GM10847 (cell line): ENCODE results near the gene PHLPP2.
A peak's percentile ranks its signal among the peaks of the same experiment; 100 is the strongest.

Experiments
- POLR2A ChIP-seq: IDR thresholded peaks from 2 replicates; pipeline ENCODE4 v1.6.1; 2011; ENCODE audit not compliant: insufficient read length; ENCODE audit errors: extremely low read depth

PHLPP2 gene

GRCh38 chr16:71726476-71727315 is 2.2 kb upstream of the PHLPP2 start:
- no peak for TF ChIP-seq POLR2A

DNA sequence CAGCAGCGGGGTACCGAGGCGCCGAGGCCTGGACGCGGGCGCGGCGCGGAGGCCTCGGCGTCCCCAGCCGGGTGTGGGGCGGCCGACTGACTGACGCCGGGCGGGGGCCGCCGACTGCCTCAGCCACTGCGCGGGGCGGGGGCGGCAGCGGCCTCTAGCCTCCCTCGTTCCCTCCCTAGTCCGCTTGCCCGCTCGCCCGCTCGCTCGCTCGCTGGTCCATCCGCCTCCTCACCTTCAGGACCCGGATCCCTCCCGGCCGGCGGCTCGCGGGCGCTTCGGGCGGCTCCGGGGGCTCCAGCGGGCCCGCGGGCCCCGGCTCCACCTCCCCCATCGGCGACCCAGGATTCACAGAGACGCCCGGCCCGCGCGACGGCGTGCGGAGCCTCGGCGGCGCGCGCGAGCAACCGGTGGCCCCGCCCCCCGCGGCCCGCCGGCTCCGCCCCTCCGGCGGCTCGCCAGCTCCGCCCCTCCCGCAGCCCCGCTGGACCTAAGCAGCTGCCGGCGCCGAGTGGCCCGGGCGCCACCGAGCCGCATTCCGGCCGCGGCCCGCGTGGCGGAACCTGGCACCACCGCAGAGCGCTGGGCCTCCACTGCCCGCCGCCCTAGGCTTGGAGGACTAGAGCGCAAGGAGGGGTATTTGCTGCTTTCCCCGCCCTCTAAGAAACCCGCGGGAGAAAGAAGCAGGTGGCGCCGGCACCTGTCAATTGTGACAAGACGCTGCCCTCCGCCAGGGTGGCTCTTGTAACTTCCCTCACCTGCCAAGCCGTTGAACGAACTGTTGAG is 773 bp downstream of the PHLPP2 start:
- TF ChIP-seq POLR2A: peak; percentile 32

DNA sequence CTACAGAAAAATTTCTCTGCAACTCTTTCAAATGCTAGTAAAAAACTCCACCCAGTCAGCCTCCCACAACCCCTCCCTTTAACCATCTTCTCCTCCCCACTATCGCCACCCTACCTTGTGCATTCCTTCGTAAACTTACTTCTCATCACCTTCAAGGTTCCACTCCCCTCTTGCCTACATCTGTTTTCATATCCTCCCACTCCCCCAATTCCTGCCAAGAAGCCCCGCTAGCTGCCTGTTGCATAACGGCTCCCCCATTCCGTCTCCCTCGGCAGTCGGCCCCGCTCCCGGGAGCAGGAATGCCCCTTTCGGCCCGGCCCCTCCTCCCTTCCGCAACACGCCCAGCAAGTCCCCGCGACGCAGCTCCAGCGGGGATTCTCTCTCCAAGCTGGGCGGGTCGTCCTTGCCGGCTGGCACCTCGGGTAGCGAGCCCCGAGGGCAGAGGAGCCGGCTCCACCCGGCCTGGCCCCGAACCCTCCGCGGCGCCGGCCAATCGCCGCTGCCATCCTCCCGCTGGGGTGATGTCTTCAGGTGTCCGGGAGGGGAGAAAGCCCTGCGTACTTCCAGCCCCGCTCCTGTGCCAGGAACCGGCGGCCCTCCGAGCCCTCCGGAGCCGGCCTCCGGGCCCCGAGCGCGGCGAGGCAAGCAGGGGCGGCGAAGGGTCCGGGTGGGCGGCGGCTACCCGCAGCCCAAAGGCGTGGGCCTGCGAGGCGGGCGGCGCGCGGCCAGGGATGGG is 1.5 kb downstream of the PHLPP2 start:
- no peak for TF ChIP-seq POLR2A

DNA sequence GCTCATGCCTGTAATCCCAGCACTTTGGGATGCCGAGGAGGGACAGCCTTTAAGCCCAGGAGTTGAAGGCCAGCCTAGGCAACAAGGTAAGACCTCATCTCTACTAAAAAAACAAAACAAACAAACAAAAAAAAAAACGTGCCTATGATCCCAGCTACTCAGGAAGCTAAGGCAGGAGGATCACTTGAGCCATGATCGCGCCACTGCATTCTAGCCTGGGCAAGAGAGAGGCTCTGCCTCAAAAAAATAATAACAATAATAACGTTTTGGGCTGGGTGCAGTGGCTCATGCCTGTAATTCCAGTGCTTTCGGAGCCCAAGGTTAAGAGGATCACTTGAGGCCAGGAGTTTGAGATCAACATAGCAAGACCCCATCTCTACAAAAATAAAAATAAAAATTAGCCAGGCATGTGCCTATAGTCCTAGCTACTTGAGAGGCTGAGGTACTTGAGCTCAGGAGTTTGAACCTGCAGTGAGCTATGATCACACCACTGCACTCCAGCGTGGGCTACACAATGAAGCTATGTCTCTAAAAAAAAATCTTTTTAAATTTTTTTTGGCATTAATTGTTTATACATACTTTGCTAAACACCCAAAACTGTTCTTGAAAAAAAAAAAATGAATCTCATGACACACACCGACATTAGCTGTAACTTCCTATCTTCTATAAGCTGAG is 3.3 kb downstream of the PHLPP2 start:
- TF ChIP-seq POLR2A: no peak

GRCh38 chr16:71712501-71712900 is 12.0 kb downstream of the PHLPP2 start:
- no peak for TF ChIP-seq POLR2A

DNA sequence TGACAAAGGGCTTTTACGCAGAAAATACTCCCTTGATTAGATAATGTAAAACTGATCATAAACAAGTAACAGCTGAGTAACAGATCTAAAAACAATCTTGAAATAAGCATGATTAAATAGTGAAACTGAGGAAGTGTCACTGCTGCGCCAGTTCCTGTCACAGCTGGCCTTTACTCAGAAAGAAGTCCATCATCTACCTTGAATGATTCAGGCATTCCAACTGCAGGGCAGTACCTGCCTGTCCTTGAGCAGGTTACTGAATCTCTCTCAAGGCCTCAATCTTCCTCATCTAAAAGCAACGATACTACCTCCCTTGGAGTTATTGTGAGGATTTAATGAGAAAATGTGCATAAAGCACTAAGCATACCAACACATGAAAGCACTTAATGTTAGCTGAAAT is 12.7 kb downstream of the PHLPP2 start:
- no peak for TF ChIP-seq POLR2A

DNA sequence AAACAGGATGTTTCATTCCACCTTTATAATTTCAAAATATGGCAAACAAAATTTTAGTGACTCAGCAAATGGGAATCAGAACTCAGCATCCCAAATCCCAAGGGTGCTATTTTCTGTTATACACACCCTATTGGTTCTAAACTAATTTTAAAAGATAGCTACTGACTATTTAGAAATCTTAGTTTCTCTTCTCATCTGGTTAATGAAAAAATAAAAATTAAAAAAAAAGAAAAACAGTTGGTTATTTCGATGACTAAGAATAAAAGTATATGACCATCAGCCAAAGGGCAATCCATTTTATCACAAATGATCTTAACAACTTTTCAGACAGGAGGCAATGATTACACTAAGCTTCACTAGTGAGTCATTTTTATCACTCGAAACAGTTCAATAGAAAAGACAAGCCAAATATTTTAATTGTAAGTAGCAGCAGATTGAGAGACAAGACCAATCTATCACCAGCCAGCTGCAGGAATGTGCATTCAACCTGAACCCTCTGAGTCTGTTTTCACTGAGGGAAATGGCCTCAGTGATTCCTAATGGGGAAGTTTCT is 15.2 kb downstream of the PHLPP2 start:
- no peak for TF ChIP-seq POLR2A

- no peak for TF ChIP-seq POLR2A
Measured at GRCh38 chr16:71708696-71709095, 15.8 kb downstream of the PHLPP2 start.

DNA sequence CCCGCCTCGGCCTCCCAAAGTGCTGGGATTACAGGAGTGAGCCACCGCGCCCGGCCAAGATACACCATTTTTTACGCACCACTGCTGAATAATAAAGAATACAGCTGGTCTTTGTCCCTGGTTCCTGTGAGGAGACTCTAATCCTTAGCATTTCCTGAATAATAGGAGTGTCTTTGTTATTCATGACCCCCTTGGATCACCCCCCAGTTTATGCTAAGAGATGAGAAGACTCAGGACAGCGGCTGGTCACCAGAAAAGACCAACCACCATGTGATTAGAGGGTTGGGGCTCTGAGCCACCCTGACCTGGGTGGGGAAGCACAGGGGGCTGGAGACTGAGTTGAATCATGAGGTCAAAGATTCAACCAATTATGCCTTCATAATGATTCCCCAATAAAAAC is 17.3 kb downstream of the PHLPP2 start:
- TF ChIP-seq POLR2A: no peak

DNA sequence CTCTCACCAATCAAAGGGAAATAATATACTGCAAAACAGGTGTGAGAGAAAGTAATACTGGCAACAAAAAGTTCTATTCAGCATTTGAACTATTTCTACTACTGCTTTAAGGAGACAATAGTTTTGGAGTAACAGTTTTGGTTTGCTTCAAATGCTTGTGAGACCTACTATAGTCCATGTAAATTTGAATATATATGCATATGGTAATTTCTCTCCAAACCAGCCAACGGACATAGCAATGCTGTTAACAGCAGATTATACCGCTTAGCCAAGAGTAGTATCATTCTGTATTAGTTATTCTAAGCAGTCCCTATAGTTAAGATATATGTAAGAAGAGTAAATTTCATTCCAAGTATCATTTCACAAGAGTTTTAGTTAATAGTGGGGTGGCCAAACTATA is 18.5 kb downstream of the PHLPP2 start:
- TF ChIP-seq POLR2A: no peak

- no peak for TF ChIP-seq POLR2A
Measured at GRCh38 chr16:71703333-71703732, 21.2 kb downstream of the PHLPP2 start.

GRCh38 chr16:71700831-71701230 is 23.7 kb downstream of the PHLPP2 start:
- TF ChIP-seq POLR2A: no peak

- no peak for TF ChIP-seq POLR2A
Measured at GRCh38 chr16:71698491-71698890, 26.0 kb downstream of the PHLPP2 start.

DNA sequence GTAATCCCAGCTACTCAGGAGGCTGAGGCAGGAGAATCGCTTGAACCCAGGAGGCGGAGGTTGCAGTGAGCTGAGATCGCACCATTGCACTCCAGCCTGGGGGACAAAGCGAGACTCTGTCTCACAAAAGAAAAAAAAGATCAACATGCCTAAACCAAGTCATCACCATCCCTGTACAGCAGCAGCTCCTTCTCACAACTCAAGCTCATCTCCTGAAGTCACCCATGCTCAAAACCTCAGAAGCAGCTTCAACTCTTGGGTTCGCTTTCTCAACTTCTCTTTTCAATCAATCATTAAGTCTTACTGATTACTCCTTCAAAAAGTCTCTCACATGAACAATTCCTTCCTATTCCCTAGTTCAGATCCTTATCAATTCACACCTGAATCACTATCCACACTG is 31.3 kb downstream of the PHLPP2 start:
- no peak for TF ChIP-seq POLR2A

- no peak for TF ChIP-seq POLR2A
Measured at GRCh38 chr16:71689901-71690300, 34.6 kb downstream of the PHLPP2 start.

DNA sequence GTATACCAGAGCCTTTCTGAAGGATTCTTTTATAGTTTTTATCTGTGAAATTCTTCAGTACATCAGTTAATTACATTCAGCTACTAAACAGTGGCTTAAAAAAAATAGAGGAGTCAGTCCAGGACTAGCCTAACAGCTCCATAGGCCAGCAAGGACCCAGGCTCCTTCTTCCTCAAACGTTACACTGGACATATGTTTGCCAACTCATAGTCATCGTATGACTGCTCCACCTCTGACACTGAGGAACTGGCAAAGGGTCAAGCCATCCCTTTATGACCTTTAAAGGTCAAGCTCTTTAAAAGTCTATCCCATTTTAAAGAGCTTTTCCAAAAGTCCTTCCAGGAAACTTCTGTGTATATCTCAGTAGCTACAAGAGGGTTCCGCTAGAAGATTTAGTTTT is 36.6 kb downstream of the PHLPP2 start:
- TF ChIP-seq POLR2A: no peak
